HepG2 (cell line): ENCODE data around the gene NOL12. TPM values are rescaled to one million over a fixed set of nuclear protein-coding genes. Genes with fewer than 3 reads are reported as not detected.

Experiments used
- ARNTL ChIP-seq: sonication (generic); formaldehyde crosslinking; IDR thresholded peaks from 2 replicates; pipeline ENCODE4 v1.4.0; 2020; ENCODE audit warnings: mild to moderate bottlenecking, missing genetic modification reagents
- ATF6 ChIP-seq: sonication (generic); formaldehyde crosslinking; conservative IDR thresholded peaks from 2 replicates; pipeline ENCODE4 v1.4.0; 2020; ENCODE audit warnings: missing genetic modification reagents
- CBX5 ChIP-seq: sonication (generic); formaldehyde crosslinking; IDR thresholded peaks from 2 replicates; pipeline ENCODE4 v1.4.0; 2020; ENCODE audit warnings: missing genetic modification reagents, borderline replicate concordance
- CSRNP1 ChIP-seq: sonication (generic); formaldehyde crosslinking; IDR thresholded peaks from 2 replicates; pipeline ENCODE4 v1.8.1; 2023; ENCODE audit warnings: mild to moderate bottlenecking, missing genetic modification reagents
- FOSL2 ChIP-seq: sonication (generic); formaldehyde crosslinking; IDR thresholded peaks from 2 replicates; pipeline ENCODE4 v1.4.0; 2020; ENCODE audit warnings: missing genetic modification reagents
- GPBP1L1 ChIP-seq: sonication (generic); formaldehyde crosslinking; IDR thresholded peaks from 2 replicates; pipeline ENCODE4 v1.5.0; 2020; ENCODE audit warnings: mild to moderate bottlenecking, missing genetic modification reagents
- IKZF5 ChIP-seq: IDR thresholded peaks from 2 replicates; pipeline ENCODE4 v1.6.1; 2018; ENCODE audit warnings: missing genetic modification reagents, mild to moderate bottlenecking, missing compliant biosample characterization
- IRF1 ChIP-seq: sonication (generic); formaldehyde crosslinking; IDR thresholded peaks from 2 replicates; pipeline ENCODE4 v1.4.0; 2020; ENCODE audit warnings: low read depth, mild to moderate bottlenecking, missing genetic modification reagents
- ISL2 ChIP-seq: sonication (generic); formaldehyde crosslinking; IDR thresholded peaks from 2 replicates; pipeline ENCODE4 v1.5.0; 2020; ENCODE audit warnings: missing genetic modification reagents
- MYNN ChIP-seq: sonication (generic); formaldehyde crosslinking; IDR thresholded peaks from 2 replicates; pipeline ENCODE4 v1.4.0; 2020; ENCODE audit warnings: mild to moderate bottlenecking, low read depth, missing genetic modification reagents
- PCBP2 ChIP-seq: fragments of 200-400 bp; formaldehyde crosslinking; optimal IDR thresholded peaks from 2 replicates; pipeline ENCODE3; 2018; ENCODE audit warnings: low read length, low read depth; ENCODE audit not compliant: poor library complexity, severe bottlenecking
- PHF5A ChIP-seq: IDR thresholded peaks from one replicate; pipeline ENCODE4 v1.6.1; 2018; ENCODE audit warnings: low read depth, missing genetic modification reagents; ENCODE audit not compliant: unreplicated experiment
- RAD21 ChIP-seq: fragments of 450-650 bp; formaldehyde crosslinking; IDR thresholded peaks from 2 replicates; pipeline ENCODE4 v1.5.0; 2020; ENCODE audit warnings: mild to moderate bottlenecking
- RNF2 ChIP-seq: fragments of 450-650 bp; conservative IDR thresholded peaks from 2 replicates; pipeline ENCODE4 v1.6.1; 2016; ENCODE audit warnings: low read depth
- RXRB ChIP-seq: IDR thresholded peaks from 2 replicates; pipeline ENCODE4 v1.6.1; 2016; ENCODE audit warnings: borderline replicate concordance, missing genetic modification reagents, missing compliant biosample characterization
- STAG1 ChIP-seq: sonication (generic); formaldehyde crosslinking; IDR thresholded peaks from 2 replicates; pipeline ENCODE4 v1.4.0; 2020; ENCODE audit warnings: missing genetic modification reagents
- TAF1 ChIP-seq: sonication (generic); formaldehyde crosslinking; IDR thresholded peaks from 2 replicates; pipeline ENCODE4 v1.4.0; 2020; ENCODE audit warnings: missing genetic modification reagents
- ZKSCAN1 ChIP-seq: fragments of 150-350 bp; IDR thresholded peaks from 2 replicates; pipeline ENCODE4 v1.6.1; 2014; ENCODE audit warnings: low read length
- ZMYM2 ChIP-seq: sonication (generic); formaldehyde crosslinking; IDR thresholded peaks from 2 replicates; pipeline ENCODE4 v1.8.0; 2022; ENCODE audit warnings: mild to moderate bottlenecking, missing genetic modification reagents
- ZNF343 ChIP-seq: sonication (generic); formaldehyde crosslinking; IDR thresholded peaks from 2 replicates; pipeline ENCODE4 v1.4.0; 2020; ENCODE audit warnings: mild to moderate bottlenecking, missing genetic modification reagents
- ZNF468 ChIP-seq: sonication (generic); formaldehyde crosslinking; IDR thresholded peaks from 2 replicates; pipeline ENCODE4 v1.8.0; 2022; ENCODE audit warnings: mild to moderate bottlenecking, moderate library complexity, missing genetic modification reagents
- ZNF562 ChIP-seq: sonication (generic); formaldehyde crosslinking; IDR thresholded peaks from 2 replicates; pipeline ENCODE4 v1.8.0; 2022; ENCODE audit warnings: missing genetic modification reagents, borderline replicate concordance
- ZNF629 ChIP-seq: sonication (generic); formaldehyde crosslinking; conservative IDR thresholded peaks from 2 replicates; pipeline ENCODE4 v1.5.0; 2020; ENCODE audit warnings: missing genetic modification reagents
- ZNF674 ChIP-seq: sonication (generic); formaldehyde crosslinking; IDR thresholded peaks from 2 replicates; pipeline ENCODE4 v1.5.0; 2020; ENCODE audit warnings: low read depth, mild to moderate bottlenecking, missing genetic modification reagents
- polyA plus RNA-seq, 8 experiments: library from polyadenylated mRNA; depleted of rRNA in 3 of 8; stranded (reverse) in 7 of 8; unstranded in 1 of 8; fragments of >200 nt; fragmentation: Illumina TruSeq in 4 of 8; extraction: Trizol in 4 of 8; gene quantifications; 2 replicates each; pipeline versions ENCODE4 v1.2.1 to v1.2.3, GENCODE V29; 2011 to 2016; ENCODE audit warnings: low read depth in 4 of 8, missing spikeins in 1 of 8, mixed read lengths in 1 of 8; ENCODE audit not compliant: insufficient read depth in 1 of 8
- total RNA-seq, 5 experiments: library from RNA; depleted of rRNA; stranded (reverse); fragments of >200 nt; fragmentation: Illumina TruSeq; extraction: Trizol; gene quantifications; 2 replicates each; pipeline ENCODE4 v1.2.3, GENCODE V29; 2016; ENCODE audit warnings: low read depth in 1 of 5

Gene NOL12
- total and polyA plus RNA-seq, 2 of the 13 experiments (the other 11 are each of a cell fraction or from before 2014, with no cell fraction given): 14.3 to 31.4 TPM

GRCh38 chr22:37732699-37733607 lies 46.8 kb downstream of the NOL12 start (continued):
- TF ChIP-seq IRF1 (no peak), ZNF343 (CRISPR knock-in tag) (no peak), ATF6 (no peak), PHF5A (no peak), RXRB (CRISPR knock-in tag) (no peak), ZNF468 (no peak), RAD21 (no peak), GPBP1L1 (CRISPR knock-in tag) (no peak), ZNF562 (CRISPR knock-in tag) (no peak), PCBP2 (no peak), ZNF674 (CRISPR knock-in tag) (no peak), CBX5 (CRISPR knock-in tag) (no peak), RNF2 (no peak), ZKSCAN1 (no peak), STAG1 (CRISPR knock-in tag) (peak; percentile 30), ZMYM2 (CRISPR knock-in tag) (no peak), ZNF629 (CRISPR knock-in tag) (peak; percentile 96), ISL2 (no peak), ARNTL (CRISPR knock-in tag) (peak; percentile 18; the same call in 1 of the 2 replicates), FOSL2 (CRISPR knock-in tag) (no peak), MYNN (CRISPR knock-in tag) (no peak), IKZF5 (no peak), CSRNP1 (CRISPR knock-in tag) (no peak), TAF1 (CRISPR knock-in tag) (peak; percentile 6; the same call in 1 of the 2 replicates)
